Measurements from ENCODE around the gene ZCCHC12.

The ZCCHC12 gene

GRCh38 chrX:118865231-118865630 lies 41.6 kb downstream of the ZCCHC12 start:
- no peak for DNase-seq (ENCODE audit: extremely low read depth in 1 of 2, low read depth in 1 of 2)

GRCh38 chrX:118867251-118867650 lies 43.6 kb downstream of the ZCCHC12 start:
- DNase-seq (ENCODE audit: extremely low read depth in 1 of 2, low read depth in 1 of 2): no peak

- no peak for DNase-seq (ENCODE audit: extremely low read depth in 1 of 2, low read depth in 1 of 2)
Measured at GRCh38 chrX:118872102-118872566, 48.5 kb downstream of the ZCCHC12 start.
